Activated CD8-positive, alpha-beta memory T cell treated with anti-CD3 and anti-CD28 coated beads, Interleukin-2, amount 50 U/mL, for 24 hours (primary cell): ENCODE data around the gene HPN.

Experiments
- DNase-seq: peaks from one replicate; pipeline ENCODE4 v3.0.0-alpha.2; 2020; ENCODE audit errors: extremely low read depth

Gene HPN

DNA sequence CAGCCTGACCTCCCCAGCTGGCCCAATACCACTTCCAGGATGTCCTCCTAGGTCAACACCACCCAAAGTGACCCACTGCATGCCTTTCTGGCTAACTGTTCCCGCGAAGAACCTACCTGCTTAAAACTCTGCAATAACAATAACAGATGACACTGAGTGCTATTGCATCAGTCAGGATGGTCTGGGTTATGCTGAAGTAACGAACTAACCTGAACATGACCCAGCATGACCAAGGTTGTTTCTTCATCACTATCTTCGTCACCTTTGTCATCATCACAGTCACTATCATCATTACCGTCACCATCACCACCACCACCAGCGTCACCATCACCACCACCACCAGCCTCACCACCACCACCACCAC is 63.5 kb downstream of the HPN start:
- no peak for DNase-seq

DNA sequence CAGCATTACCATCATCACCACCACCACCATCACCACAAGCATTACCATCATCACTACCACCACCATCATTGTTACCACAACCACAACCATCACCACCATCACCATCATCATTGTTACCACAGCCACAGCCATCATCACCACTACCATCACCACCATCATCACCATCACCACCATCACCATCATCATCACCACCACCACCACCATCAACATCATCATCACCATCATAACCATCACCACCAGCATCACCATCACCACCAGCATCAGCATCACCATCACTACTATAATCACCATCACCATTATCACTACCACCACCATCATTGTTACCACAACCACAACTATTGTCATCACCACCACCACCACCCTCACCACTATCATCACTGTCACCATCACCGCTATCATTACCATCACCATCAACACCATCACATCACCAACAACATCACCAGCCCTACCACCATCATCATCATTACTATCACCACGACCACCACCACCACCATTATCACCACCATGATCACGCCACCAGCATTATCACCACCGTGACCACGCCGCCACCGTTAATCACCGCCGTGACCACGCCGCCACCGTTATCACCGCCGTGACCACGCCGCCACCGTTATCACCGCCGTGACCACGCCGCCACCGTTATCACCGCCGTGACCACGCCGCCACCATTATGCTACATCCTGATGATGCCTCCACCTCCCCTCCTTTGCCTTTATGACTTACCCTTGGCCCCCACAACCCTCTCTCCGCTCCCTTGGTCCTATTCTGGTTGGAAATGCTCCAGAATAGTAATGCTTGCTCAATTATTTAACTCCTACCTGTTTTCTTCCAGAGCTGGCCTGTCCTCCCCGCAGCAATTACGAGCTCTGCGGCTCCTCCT is 64.1 kb downstream of the HPN start:
- no peak for DNase-seq

DNA sequence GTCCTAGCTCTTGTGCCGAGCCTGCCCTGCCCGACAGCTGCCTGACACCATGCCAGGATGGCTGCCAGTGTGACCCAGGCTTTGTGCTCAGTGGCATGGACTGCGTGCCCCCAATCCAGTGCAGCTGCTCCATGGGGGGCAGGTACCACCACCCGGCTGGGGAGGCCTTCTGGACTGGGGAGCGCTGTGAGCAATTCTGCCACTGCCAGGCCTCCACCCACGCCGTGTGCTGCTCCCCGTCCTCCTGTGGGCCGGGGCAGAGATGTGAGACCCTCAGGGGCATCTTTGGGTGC is 64.7 kb downstream of the HPN start:
- DNase-seq, result no peak

DNA sequence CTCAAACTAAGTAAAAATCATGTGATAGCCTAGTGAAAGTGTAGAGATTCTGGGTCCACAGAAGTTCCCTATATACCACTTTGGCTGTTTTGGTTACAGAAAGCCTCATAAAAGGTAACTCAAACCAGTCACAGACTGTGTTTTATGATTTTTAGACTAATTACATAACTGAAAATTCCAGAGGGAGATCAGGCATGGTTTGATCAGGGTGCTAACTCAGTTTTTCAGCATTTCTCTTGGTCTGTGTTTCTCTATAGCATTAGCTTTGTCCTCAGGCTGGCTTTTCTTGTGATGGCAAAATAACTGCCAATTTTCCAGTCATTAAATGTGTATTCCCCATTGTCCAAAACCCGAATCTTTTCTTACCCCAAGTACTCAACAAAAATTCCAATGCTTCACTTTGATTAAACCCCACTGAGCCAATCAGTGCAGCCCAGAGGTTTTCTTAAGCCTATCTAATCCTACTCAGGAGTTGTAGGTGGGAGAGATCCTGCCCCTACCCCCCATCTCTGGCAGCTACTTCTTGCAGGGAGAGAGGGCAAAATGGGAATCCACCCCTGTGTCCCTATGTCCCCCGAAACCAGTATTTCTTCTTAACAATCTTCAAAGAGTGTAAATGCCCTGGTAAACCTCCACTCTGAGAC is 65.5 kb downstream of the HPN start:
- no peak for DNase-seq

DNA sequence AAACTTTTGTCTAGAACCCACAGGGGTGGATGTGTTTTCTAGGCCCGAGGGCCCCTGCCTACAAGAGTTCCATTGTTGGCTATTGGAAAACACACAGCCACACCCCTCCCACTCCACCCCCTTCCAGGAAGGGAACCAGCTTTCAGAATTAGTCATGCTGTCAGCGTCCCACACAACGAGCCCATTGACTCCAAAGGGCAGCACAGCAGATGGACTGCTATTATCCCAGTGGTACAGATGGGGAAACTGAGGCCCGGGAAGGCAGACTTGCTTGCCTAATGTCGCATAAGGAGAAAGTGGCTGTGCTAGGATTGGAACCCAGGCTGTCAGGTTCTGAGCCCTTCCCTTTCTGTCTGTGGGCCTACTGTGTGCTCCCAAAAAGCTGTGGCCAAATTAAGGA is 66.0 kb downstream of the HPN start:
- DNase-seq, result no peak

DNA sequence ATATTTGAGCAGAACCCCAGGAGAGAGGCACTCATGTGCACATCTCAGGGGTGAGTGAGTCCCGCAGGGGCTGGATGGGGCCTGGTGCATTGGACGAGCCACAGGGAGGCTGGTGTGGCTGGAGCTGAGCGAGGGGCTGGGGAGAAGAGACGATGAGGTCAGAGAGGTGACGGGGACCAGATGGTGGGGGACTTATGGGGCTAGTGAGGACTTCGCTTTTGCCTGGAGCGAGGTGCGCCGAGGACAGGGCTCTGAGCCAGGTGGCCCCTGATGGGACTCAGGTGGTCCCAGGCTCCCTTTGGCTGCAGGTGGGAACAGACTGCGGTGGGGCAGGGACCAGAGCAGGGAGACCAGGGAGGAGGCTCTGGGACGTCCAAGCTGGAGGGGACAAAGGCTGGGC is 67.2 kb downstream of the HPN start:
- no peak for DNase-seq

DNA sequence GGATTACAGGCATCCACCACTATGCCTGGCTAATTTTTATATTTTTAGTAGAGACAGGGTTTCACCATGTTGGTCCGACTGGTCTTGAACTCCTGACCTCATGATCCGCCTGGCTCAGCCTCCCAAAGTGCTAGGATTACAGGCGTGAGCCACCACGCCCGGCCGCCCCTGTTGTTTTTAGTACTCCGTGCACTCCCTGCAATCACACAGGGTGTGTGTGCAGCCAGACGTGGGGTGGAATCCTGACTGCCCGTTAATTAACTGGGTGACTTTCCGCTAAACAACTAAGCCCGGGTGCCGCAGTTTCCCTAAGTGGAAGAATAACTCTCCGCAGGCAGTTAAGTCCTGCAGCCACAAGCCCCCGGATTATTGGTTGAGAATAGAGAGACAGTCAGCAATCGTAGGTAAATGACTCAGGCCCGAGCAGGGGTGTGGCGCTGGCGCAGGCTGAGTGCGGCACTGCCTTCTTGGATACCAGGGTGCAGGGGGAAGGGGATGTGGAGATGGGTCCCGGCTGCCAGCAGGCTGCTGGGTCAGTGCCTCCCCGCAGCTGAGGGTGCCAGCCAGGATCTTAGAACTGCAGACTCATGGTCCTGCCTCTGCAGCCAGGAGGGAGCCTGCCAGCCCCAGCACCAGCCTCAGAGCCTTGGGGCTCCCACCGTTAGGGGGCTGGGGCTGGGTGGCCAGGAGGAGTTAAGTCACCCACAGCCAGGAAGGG is 68.0 kb downstream of the HPN start:
- no peak for DNase-seq

DNA sequence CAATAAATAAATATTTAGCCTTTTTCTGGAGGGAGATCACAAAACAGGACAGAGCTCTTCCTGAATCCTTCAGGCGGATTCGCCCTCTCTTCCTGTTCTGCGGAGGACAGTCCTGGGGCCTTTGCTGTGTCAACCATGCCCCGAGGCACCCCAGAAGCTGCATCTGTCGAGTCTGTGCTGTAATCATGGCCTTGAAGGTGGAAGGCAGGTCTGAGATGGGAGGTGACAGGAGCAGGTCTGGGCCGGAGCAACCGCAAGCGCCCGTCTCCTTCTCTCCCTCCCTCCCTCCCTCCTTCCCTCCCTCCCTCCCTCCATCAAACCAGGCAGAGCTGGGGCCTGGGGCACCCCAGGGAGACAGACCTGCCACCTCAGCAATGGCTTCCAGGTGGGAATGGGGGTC is 69.5 kb downstream of the HPN start:
- DNase-seq, result no peak

DNA sequence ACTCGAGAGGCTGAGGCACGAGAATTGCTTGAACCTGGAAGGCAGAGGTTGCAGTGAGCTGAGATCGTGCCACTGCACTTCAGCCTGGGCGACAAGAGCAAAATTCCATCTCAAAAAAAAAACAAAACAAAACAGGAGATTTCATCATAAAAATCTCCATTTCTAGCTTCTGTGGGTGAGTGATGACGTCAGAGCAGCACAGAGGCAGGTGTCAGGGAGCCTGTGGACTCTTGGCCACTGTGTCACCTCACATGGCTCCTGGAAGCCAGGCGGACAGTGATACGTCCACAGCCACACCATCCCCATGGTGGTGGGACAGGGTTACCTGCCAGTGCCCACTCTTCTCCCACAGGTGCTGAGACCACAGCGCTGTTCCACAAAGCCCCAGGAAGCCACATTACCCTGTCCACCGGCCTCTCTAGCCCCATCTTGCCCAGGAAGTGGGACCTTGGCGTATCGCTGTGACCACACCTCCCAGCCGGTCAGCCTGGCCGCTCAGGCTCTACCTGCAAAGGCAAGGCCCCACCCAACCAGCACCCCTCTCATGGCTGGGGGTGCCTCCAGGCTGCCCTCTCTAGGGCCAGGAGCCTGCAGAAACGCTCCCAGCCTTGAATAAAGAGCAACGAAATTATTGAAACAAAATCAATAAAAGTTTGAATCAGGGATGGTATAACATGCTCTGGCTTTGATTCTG is 71.6 kb downstream of the HPN start:
- DNase-seq, result no peak

DNA sequence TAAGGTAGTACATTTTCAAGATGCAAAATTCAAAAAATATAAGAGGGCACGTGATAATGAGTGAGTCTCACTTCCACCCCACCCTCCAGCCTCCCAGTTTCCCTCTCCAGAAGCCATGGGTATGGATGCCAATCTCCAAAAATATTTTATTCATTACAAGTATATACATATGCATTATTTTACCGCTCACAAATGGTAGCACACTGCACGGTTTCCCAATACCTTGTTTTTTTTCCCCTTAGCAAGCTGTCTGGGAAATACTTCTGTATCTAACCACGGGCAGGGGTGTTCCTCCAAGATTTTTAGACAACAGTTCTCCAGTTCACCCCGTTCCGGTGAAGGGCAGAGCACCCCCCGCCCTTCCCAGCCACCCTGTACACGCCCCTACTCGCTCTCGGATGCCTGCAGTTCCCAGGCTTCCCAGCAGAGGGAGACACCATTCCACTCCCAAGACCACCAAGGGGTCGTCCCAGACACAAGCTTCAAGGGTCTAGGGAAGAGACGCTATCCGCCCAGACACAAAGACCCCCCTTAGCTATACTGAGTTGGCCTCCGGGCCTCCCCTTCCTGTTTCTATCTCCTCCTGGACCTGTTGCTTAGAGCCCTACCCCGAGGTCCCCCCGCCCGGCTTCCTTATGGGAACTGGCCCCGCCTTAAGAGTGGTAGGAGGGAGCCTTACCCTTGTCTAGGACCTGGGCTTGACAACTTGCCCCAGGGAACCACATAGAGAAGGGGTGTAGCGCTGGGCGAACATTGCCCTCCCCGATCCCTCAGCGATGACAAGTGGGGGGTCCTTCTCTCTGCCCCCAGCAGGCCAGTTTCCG is 73.0 kb downstream of the HPN start:
- peak; percentile 28 for DNase-seq

DNA sequence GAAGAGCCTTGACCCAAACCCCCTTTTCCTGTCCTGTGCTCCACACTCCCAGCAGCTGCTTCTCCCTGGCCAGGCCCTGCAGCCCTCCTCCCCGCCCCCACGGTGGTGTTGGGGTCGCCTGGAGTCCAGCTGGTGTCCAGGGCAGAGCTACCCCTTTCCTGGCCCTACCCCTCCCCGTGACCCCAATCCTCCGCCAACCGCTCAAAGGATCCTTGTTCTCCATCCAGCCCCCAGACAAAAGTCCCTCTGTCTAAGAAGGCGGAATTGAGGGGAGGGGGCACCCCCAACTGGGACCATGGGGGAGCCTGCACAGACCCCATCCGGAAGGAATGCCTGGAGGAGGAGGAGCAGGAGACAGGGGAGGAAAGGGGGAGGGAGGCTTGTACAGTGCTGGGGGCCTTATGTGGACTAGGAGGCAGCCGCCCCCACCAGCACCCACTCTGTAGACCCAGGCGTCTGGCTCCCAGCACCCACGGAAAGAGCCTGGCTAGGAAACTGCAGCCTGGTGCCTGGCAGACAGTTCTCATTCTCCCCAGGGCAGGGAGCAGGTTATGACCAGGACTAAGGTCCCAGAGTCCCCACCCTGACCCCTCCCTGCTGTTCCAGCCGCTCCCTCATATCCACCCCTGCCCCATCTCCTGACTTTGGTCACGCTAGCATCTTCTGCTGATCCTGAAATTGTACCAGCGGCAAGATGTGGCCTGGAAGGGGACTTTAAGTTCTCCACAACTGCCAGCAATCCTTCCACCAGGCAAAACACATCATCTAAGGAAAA is 73.8 kb downstream of the HPN start, which contains the start of gene FXYD3:
Gene FXYD3 (plus strand): TSS at position 647 of the 775 bp plus-strand sequence. CDS start 3,554 bp downstream, outside the sequence.
- DNase-seq, result no peak
